Heart left ventricle (tissue), 16 donors: Measurements from ENCODE around the gene MACROD1. TPM values are rescaled to one million over a fixed set of nuclear protein-coding genes. Genes with fewer than 3 reads are reported as not detected.

ENCODE experiments used
- ATAC-seq, 4 donors: fragments of 200-7000 bp; cut with Tn5 transposase; one replicate each; pipeline ENCODE4 v1.9.1; 2020 to 2022; ENCODE audit warnings: moderate library complexity in 4 of 4, mild to moderate bottlenecking in 3 of 4, moderate number of reproducible peaks in 1 of 4
- DNase-seq, 5 donors: peaks; one replicate each; pipeline ENCODE4 v3.0.0-alpha.2; 2020
- H3K27ac ChIP-seq, 12 donors: fragments of 200-600 bp; sonication (generic) in 4 of 12; one replicate each; pipeline versions ENCODE4 v1.5.0 to v1.8.0; 2016 to 2022; ENCODE audit warnings: mild to moderate bottlenecking in 2 of 12
- H3K27me3 ChIP-seq, 9 donors: fragments of 200-600 bp; sonication (generic) in 2 of 9; one replicate each; pipeline versions ENCODE4 v1.5.1 to v1.8.0; 2016 to 2022; ENCODE audit warnings: mild to moderate bottlenecking in 3 of 9
- H3K36me3 ChIP-seq, 9 donors: fragments of 200-600 bp; sonication (generic) in 2 of 9; one replicate each; pipeline versions ENCODE4 v1.5.0 to v1.8.0; 2018 to 2022; ENCODE audit warnings: mild to moderate bottlenecking in 2 of 9
- H3K4me1 ChIP-seq, 12 donors: fragments of 200-600 bp; sonication (generic) in 4 of 12; one replicate each; pipeline versions ENCODE4 v1.5.0 to v1.8.0; 2016 to 2022; ENCODE audit warnings: mild to moderate bottlenecking in 3 of 12
- H3K4me3 ChIP-seq, 12 donors: fragments of 200-600 bp; sonication (generic) in 4 of 12; one replicate each; pipeline versions ENCODE4 v1.5.0 to v1.8.0; 2017 to 2022; ENCODE audit warnings: mild to moderate bottlenecking in 9 of 12, moderate library complexity in 4 of 12
- H3K9me3 ChIP-seq, 12 donors: fragments of 200-600 bp; sonication (generic) in 4 of 12; one replicate each; pipeline versions ENCODE4 v1.5.0 to v1.8.0; 2016 to 2022; ENCODE audit warnings: mild to moderate bottlenecking in 1 of 12
- POLR2A ChIP-seq, 2 donors: fragments of 450-650 bp; IDR thresholded peaks; one replicate each; pipeline ENCODE4 v1.6.1; 2017; ENCODE audit warnings: antibody characterized with exemption in 2 of 2, mild to moderate bottlenecking in 2 of 2, moderate library complexity in 2 of 2
- WGBS, 4 donors: extraction: QIAGEN DNeasy Blood & Tissue Kit in 2 of 4; methylation state at CpG; one replicate each; pipeline versions ENCODE4 v1.1.5 to v1.1.7; 2013 to 2018; 5-methylcytosine and 5-hydroxymethylcytosine counted together
- intact Hi-C, 10 donors: fragments of 100-400 bp; cut with DNase I; formaldehyde crosslinking; loops; one replicate each; pipeline versions ENCODE4 v1.11.1 to v1.14.2; 2022
- polyA plus RNA-seq, 2 donors: library from polyadenylated mRNA; stranded (reverse); fragments of 200-250 nt; gene quantifications; one replicate each; pipeline ENCODE4 v1.2.3, GENCODE V29; 2013
- total RNA-seq, 9 donors: library from RNA; depleted of rRNA in 2 of 9; stranded (reverse); fragments of >200 nt in 2 of 9; fragmentation: NEBNext Ultra II Directional in 3 of 9; extraction: Animal tissue kit (Norgen Biotek cat#: 25700) in 3 of 9; gene quantifications; one replicate each; pipeline versions ENCODE4 v1.1.0 to v1.2.4, GENCODE V29; 2016 to 2023
- TF ChIP-seq, protein P1 (sequence below), 12 donors: fragments of 200-600 bp; sonication (generic) in 4 of 12; IDR thresholded peaks; one replicate each; pipeline versions ENCODE4 v1.5.0 to v1.8.0; 2018 to 2022; ENCODE audit warnings: antibody characterized with exemption in 12 of 12, mild to moderate bottlenecking in 5 of 12
- donor health status: ischemic (EF 13 %, LVEDD 7.1; RV severe dilation, severe dysfunction).
- donor health status: healthy with polysubstance abuse.
- donor health status: DM: no; HTN: yes; CAD: no.
- donor health status: DM: no; HTN: no; CAD: no.
- donor health status: ischemic (EF 25% LVEDD 6.9; RV normal size, moderate dysfunction).
- donor health status: ischemic (EF 25% LVEDD 5.7; RV mildly dilated, moderate dysfunction).
- donor health status: healthy.
- donor health status: DM: yes; HTN: yes; CAD: no.
- donor health status: ischemic (EF 35%, LVEDD 5.7; RV mildly dilated, moderate dysfunction).
- donor health status: nonischemic (EF 11% LVEDD 7.7; RV severe dilation, severe dysfunction).
- donor health status: DM: yes; HTN: yes; CAD: no.
- donor health status: PGD.
- donor health status: ischemic (EF 29% LVEDD 5.4; RV normal size, mild dysfunction).
- donor health status: nonischemic (EF 23%, LVEDD 6.1; RV moderate dilation, normal function).

MACROD1 gene
- total and polyA plus RNA-seq, 11 donors = 48.9 to 287 (median 116) TPM

- WGBS, 4 donors = 19 to 23% (median 22%) methylated on average over 10 to 23 of the region's 23 CpGs
- DNase-seq = peak; percentile 58 to 86 (median 64)
- intact Hi-C loops = loop anchor here in 5 of 10 donors (2.0 to 5.0 kb wide), 3 partner anchors 314 to 316 kb away; partner anchors contain the start of gene MARK2 (in 3 of the 5)
- no peak for TF ChIP-seq POLR2A (IDR thresholded peaks at IDR 0.05)
- TF ChIP-seq, protein P1, sequence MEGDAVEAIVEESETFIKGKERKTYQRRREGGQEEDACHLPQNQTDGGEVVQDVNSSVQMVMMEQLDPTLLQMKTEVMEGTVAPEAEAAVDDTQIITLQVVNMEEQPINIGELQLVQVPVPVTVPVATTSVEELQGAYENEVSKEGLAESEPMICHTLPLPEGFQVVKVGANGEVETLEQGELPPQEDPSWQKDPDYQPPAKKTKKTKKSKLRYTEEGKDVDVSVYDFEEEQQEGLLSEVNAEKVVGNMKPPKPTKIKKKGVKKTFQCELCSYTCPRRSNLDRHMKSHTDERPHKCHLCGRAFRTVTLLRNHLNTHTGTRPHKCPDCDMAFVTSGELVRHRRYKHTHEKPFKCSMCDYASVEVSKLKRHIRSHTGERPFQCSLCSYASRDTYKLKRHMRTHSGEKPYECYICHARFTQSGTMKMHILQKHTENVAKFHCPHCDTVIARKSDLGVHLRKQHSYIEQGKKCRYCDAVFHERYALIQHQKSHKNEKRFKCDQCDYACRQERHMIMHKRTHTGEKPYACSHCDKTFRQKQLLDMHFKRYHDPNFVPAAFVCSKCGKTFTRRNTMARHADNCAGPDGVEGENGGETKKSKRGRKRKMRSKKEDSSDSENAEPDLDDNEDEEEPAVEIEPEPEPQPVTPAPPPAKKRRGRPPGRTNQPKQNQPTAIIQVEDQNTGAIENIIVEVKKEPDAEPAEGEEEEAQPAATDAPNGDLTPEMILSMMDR (IDR thresholded peaks at IDR 0.05) = peak; percentile 97 to 100 (median 99)
- peak; percentile 9 to 58 (median 50) for ATAC-seq
- Histone ChIP-seq H3K9me3 (no peaks in the 10 kb centered on the region), H3K27me3 (no peaks in the 10 kb centered on the region), H3K4me1 (peaks cover 0 to 75% (median 21%) of the 10 kb centered on the region in 12 donors), H3K27ac (no peak overlapping the region), H3K4me3 (no peak overlapping the region), H3K36me3 (no peaks in the 10 kb centered on the region)
Measured at GRCh38 chr11:64152841-64153691, 12.8 kb downstream of the MACROD1 start.

DNA sequence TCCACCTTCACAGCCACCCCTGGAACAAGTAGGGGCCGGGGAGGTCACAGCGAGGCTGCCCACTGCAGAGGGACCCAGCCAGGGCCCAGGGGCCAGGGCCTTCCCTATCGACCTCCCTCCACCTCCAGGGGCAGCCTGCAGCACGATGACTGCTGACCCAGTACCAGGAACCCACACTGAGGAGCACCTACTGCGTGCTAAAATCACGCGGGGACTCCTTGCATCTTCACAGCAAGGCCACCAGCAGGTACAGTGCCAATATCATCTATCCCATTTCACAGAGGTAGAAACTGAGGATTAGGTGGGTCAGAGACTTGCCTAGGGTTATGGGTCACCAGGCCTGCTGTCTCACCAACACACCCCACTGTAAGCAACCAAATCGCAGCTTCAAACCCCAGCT is 14.6 kb downstream of the MACROD1 start:
- no peak for TF ChIP-seq POLR2A (IDR thresholded peaks at IDR 0.05)
- TF ChIP-seq, protein P1 (IDR thresholded peaks at IDR 0.05) = no peak
- intact Hi-C loops = loop anchor here in 3 of 10 donors (1.0 to 5.0 kb wide), 2 partner anchors 151 to 314 kb away; partner anchors contain the start of gene MARK2 (in 2 of the 3)

GRCh38 chr11:64150481-64151239 is 15.3 kb downstream of the MACROD1 start:
- Histone ChIP-seq H3K27ac (peak overlapping the region in 11 of 12 donors; percentile 6 to 83 (median 71)), H3K4me3 (no peak overlapping the region), H3K9me3 (no peaks in the 10 kb centered on the region), H3K4me1 (peaks cover 0 to 63% (median 21%) of the 10 kb centered on the region in 12 donors), H3K27me3 (no peaks in the 10 kb centered on the region), H3K36me3 (no peaks in the 10 kb centered on the region)
- DNase-seq (peak; percentile 63 to 83 (median 75)), ATAC-seq (peak in 3 of 4 donors; percentile 45 to 60 (median 47))
- intact Hi-C loops = loop anchor here in 3 of 10 donors (1.0 to 5.0 kb wide), 2 partner anchors 150 to 313 kb away; partner anchors contain the start of gene MARK2 (in 2 of the 3)
- TF ChIP-seq, protein P1 (IDR thresholded peaks at IDR 0.05) = no peak
- no peak for TF ChIP-seq POLR2A (IDR thresholded peaks at IDR 0.05)
- WGBS, 4 donors = 64 to 75% (median 73%) methylated on average over 13 to 24 of the region's 24 CpGs

More for the DNA sequence above, 14.6 kb downstream of the MACROD1 start:
- Histone ChIP-seq H3K4me3 (no peak overlapping the region), H3K9me3 (no peaks in the 10 kb centered on the region), H3K27me3 (no peaks in the 10 kb centered on the region), H3K27ac (peak overlapping the region in 9 of 12 donors; percentile 6 to 83 (median 76)), H3K4me1 (peaks cover 0 to 61% (median 21%) of the 10 kb centered on the region in 12 donors), H3K36me3 (no peaks in the 10 kb centered on the region)
- ATAC-seq = no peak
- no peak for DNase-seq
- 91 to 98% (median 96%) methylated on average over 5 to 8 of the region's 8 CpGs for WGBS, 4 donors
